ENCODE results near the gene MAGI1. TPM values are rescaled to one million over a fixed set of nuclear protein-coding genes. Genes with fewer than 3 reads are reported as not detected.

MAGI1 gene
- total RNA-seq, 1 donor from 2014 or later = 0.49 TPM

- intact Hi-C loops (cut with micrococcal nuclease) = loop anchor here (2.0 kb wide), 1 partner anchor 1139 kb away; no protein-coding TSS in a partner anchor
These were observed 366.7 kb downstream of the MAGI1 start for GRCh38 chr3:65672061-65672460.

GRCh38 chr3:65671004-65671403, 367.7 kb downstream of the MAGI1 start:
- intact Hi-C loops (cut with micrococcal nuclease) = no loop called here

- intact Hi-C loops (cut with micrococcal nuclease) = no loop called here
These were observed 369.4 kb downstream of the MAGI1 start for GRCh38 chr3:65669163-65669875.

GRCh38 chr3:65667963-65668362, 370.8 kb downstream of the MAGI1 start:
- intact Hi-C loops (cut with micrococcal nuclease) = no loop called here

- intact Hi-C loops (cut with micrococcal nuclease) = no loop called here
These were observed 372.1 kb downstream of the MAGI1 start for GRCh38 chr3:65666448-65667091.

GRCh38 chr3:65665915-65666314, 372.8 kb downstream of the MAGI1 start:
- intact Hi-C loops (cut with micrococcal nuclease) = no loop called here

GRCh38 chr3:65664931-65665330, 373.8 kb downstream of the MAGI1 start:
- intact Hi-C loops (cut with micrococcal nuclease) = no loop called here

- intact Hi-C loops (cut with micrococcal nuclease) = no loop called here
These were observed 374.3 kb downstream of the MAGI1 start for GRCh38 chr3:65664446-65664845.

GRCh38 chr3:65662095-65662494, 376.6 kb downstream of the MAGI1 start:
- intact Hi-C loops (cut with micrococcal nuclease) = no loop called here

- intact Hi-C loops (cut with micrococcal nuclease) = no loop called here
These were observed 378.6 kb downstream of the MAGI1 start for GRCh38 chr3:65660000-65660598.

- intact Hi-C loops (cut with micrococcal nuclease) = no loop called here
These were observed 379.3 kb downstream of the MAGI1 start for GRCh38 chr3:65659396-65659795.

GRCh38 chr3:65658401-65658800, 380.3 kb downstream of the MAGI1 start:
- intact Hi-C loops (cut with micrococcal nuclease) = no loop called here

- intact Hi-C loops (cut with micrococcal nuclease) = no loop called here
These were observed 383.7 kb downstream of the MAGI1 start for GRCh38 chr3:65655061-65655460.

GRCh38 chr3:65653731-65654130, 385.0 kb downstream of the MAGI1 start:
- intact Hi-C loops (cut with micrococcal nuclease) = no loop called here

GRCh38 chr3:65650247-65650646, 388.5 kb downstream of the MAGI1 start:
- intact Hi-C loops (cut with micrococcal nuclease) = no loop called here

GRCh38 chr3:65647369-65647768, 391.3 kb downstream of the MAGI1 start:
- intact Hi-C loops (cut with micrococcal nuclease) = no loop called here

- intact Hi-C loops (cut with micrococcal nuclease) = no loop called here
These were observed 395.8 kb downstream of the MAGI1 start for GRCh38 chr3:65642883-65643282.

- intact Hi-C loops (cut with micrococcal nuclease) = no loop called here
These were observed 396.9 kb downstream of the MAGI1 start for GRCh38 chr3:65641777-65642176.

GRCh38 chr3:65641045-65641444, 397.7 kb downstream of the MAGI1 start:
- intact Hi-C loops (cut with micrococcal nuclease) = no loop called here

- intact Hi-C loops (cut with micrococcal nuclease) = no loop called here
These were observed 399.3 kb downstream of the MAGI1 start for GRCh38 chr3:65639444-65639843.

- intact Hi-C loops (cut with micrococcal nuclease) = no loop called here
These were observed 400.4 kb downstream of the MAGI1 start for GRCh38 chr3:65638301-65638700.

GRCh38 chr3:65636326-65636725, 402.4 kb downstream of the MAGI1 start:
- intact Hi-C loops (cut with micrococcal nuclease) = no loop called here

- intact Hi-C loops (cut with micrococcal nuclease) = no loop called here
These were observed 403.1 kb downstream of the MAGI1 start for GRCh38 chr3:65635657-65636056.
